ENCODE measurements around the gene RAP1A.

DNA sequence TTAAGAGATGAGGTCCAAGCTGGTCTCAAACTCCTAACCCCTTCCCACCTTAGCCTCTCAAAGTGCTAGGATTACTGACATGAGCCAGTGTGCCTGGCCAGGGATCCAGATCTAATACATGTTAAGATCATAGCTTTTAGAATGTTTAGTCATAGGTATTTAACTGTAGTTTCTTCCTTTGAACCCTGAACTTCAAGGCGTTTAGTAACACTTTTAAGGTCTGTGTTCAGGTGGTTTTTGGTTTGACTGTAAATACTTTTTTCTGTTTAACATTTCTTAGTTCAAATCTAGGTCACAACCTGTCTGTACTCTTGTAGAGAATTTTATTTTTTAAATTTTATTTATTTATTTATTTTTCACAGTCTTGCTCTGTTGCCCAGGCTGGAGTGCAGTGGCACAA is 28.1 kb downstream of the RAP1A start:
- TF ChIP-seq EZH2 (IDR thresholded peaks at IDR 0.05; ENCODE audit: borderline replicate concordance, low read depth, low read length, poor library complexity, severe bottlenecking), result no peak
- TF ChIP-seq CTCF (conservative IDR thresholded peaks at IDR 0.05; ENCODE audit: low read depth, low read length), result no peak

Measured in A673 (cell line).